Measurements from ENCODE around the gene APOA4.

DNA sequence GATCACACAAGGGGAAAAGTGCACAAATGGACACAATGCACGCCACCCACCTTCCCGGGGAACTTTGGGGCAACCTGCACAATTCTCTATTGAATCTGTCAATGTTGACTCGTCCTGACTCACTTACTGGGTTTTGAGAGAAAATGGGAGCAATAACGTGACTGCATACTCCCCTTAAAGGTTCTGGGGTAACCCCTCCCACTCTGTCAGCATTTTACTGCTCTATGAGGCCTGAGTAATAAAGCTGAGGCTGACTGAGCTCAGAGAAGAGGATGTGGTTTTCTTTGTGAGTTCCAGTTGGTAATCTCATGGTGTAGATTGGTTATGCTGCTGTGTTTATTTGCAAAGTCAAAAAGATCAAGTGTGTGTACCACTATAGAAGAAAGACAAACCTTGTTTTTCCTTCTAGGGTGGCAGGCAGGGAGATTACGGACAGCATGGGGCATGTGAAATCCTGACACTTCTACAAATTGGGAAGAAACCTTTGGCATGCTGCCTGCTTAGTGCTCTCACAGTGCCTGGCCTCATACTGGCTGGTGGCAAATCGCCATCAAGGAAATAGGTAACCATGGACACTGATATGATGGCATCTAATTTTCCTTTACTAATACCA lies 30.5 kb upstream of the APOA4 start:
- no peak for TF ChIP-seq ZFX (IDR thresholded peaks at IDR 0.05)
- TF ChIP-seq, protein P1, sequence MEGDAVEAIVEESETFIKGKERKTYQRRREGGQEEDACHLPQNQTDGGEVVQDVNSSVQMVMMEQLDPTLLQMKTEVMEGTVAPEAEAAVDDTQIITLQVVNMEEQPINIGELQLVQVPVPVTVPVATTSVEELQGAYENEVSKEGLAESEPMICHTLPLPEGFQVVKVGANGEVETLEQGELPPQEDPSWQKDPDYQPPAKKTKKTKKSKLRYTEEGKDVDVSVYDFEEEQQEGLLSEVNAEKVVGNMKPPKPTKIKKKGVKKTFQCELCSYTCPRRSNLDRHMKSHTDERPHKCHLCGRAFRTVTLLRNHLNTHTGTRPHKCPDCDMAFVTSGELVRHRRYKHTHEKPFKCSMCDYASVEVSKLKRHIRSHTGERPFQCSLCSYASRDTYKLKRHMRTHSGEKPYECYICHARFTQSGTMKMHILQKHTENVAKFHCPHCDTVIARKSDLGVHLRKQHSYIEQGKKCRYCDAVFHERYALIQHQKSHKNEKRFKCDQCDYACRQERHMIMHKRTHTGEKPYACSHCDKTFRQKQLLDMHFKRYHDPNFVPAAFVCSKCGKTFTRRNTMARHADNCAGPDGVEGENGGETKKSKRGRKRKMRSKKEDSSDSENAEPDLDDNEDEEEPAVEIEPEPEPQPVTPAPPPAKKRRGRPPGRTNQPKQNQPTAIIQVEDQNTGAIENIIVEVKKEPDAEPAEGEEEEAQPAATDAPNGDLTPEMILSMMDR (conservative IDR thresholded peaks at IDR 0.05) = no peak
